GM18499 (cell line): ENCODE data around the gene PIP4K2C.
"Not testable (repeated sequence)": the region's sequence is repeated elsewhere in the genome, so short reads cannot be mapped to it uniquely, and the experiment has no call there.

Source experiments
- ATAC-seq: cut with Tn5 transposase; IDR thresholded peaks from one replicate; pipeline ENCODE4 v1.9.1; 2021; ENCODE audit warnings: moderate number of reproducible peaks; ENCODE audit not compliant: insufficient read depth, unreplicated experiment

The PIP4K2C gene

GRCh38 chr12:57630891-57631433 is 40.0 kb downstream of the PIP4K2C start:
- ATAC-seq = no peak

DNA sequence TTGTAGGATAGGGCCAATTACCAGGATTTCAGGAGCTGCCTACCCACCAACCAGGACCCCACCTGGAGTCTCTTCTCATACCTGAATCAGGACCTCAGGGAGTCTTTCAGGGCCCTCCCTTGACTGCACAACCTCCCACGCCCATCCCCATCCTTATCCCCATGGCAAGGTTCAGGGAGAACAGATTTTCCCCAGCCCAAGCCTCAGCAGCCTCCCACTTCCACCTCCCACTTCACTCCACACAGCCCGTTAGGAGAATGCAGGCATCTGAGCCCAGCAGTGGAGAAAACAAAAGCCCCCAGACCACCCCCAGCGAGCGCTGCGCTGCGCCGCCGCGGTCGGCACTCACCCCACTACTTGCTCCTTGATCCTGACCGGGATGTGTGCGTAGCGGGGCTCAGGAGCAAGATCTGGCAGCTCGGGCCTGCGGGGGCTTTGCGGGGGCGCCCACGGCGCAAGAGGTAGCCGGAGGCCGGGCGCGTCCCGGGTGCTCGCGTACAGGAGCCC is 40.6 kb downstream of the PIP4K2C start:
- ATAC-seq = no peak

- ATAC-seq = no peak
Observed at GRCh38 chr12:57632073-57632957, 41.3 kb downstream of the PIP4K2C start.

GRCh38 chr12:57632958-57633840 is 42.2 kb downstream of the PIP4K2C start, which contains the start of gene B4GALNT1:
TSS of gene B4GALNT1 (minus strand) at chr12:57633201. CDS start at chr12:57632132, 1,069 bp downstream.
- ATAC-seq = no peak

GRCh38 chr12:57636731-57637130 is 45.7 kb downstream of the PIP4K2C start:
- ATAC-seq = not testable (repeated sequence)

- no peak for ATAC-seq
Observed at GRCh38 chr12:57637364-57637763, 46.4 kb downstream of the PIP4K2C start.

- no peak for ATAC-seq
Observed at GRCh38 chr12:57638096-57638495, 47.1 kb downstream of the PIP4K2C start.

DNA sequence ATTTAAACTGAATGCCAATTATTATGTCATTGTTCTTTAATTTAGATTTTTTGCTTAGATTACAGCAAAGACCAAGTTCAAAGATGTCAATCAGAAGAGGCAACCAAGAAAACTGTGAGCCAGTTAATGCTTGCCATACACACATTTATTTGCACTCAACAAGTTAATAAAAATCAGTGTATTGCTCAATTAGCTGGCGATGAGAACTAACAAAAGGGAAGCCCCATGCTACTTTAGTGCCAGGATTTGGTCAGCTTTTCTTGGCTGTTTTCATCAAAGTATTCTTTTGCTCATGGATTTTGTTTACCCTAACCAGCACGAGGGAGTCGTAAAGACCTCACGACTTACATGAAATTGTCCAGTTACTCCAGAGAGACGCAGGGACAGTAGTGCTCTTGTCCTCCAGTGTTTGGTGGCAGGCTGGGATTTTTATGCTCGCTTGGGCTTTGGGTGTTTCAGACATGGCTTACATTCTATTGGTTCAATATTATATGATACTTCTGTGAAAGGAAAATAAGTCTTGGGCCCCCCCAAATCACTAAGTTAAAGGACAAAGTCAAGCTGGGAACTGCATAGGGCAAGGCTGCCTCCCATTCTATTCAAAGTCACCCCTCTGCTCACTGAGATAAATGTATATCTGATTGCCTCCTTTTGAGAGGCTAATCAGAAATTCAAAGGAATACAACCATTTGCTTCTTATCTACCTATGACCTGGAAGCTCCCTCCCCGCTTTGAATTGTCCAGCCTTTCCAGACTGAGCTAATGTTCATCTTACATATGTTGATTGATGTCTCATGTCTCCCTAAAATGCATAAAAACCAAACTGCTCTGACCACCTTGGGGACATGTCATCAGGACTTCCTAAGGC is 49.4 kb downstream of the PIP4K2C start:
- no peak for ATAC-seq

DNA sequence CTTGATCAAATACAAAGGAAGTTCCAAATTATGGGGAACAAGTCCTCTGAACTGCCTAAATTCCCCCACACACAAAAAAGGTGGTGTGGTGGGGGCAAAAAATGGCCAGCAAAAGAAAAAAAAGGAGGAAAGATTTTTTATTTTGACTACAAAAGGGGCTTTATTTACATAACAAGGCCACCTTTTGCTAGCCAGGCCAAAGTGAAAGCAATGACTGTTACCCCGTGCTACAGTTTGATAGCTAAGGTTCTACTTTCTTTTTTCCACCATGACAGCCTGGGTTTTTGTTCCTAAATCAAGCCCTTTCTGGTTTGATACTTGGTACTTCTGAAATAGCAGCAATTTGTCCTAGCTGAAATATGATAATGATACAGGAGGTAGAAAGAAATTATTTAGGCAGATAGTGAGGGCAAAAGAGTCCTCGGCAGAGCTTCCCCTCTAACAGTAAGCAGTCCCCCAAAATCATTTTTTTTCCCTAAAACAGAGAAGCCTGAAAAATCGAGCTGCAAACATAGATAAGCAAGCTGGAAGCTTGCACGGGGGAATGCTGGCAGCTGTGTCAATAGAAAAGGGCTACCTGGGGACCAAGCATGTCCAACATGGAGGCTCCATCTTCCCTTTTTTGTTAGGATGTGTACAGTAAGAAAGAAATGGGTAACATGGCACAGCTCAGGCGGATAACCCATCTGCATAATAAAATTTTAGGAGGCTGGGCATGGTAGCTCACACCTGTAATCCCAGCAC is 50.9 kb downstream of the PIP4K2C start:
- no peak for ATAC-seq

DNA sequence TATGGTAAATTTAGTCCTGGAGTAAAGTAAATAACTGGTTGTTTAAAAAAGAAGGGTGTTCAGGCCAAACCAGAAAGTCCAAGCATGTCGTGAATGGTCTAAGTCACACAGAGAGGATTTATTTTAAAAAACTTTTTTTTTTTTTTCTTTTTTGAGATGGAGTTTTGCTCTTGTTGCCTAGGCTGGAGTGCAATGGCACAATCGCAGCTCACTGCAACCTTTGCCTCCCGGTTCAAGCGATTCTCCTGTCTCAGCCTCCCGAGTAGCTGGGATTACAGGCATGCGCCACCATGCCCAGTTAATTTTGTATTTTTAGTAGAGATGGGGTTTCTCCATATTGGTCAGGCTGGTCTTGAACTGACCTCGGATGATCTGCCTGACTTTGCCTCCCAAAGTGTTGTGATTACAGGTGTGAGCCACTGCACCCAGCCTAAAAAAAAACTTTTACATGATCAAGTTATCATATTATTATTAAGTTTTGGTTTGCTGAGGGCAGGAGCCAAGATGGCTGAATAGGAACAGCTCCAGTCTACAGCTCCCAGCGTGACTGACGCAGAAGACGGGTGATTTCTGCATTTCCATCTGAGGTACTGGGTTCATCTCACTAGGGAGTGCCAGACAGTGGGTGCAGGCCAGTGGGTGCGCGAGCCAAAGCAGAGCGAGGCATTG is 55.1 kb downstream of the PIP4K2C start:
- ATAC-seq = not testable (repeated sequence)

DNA sequence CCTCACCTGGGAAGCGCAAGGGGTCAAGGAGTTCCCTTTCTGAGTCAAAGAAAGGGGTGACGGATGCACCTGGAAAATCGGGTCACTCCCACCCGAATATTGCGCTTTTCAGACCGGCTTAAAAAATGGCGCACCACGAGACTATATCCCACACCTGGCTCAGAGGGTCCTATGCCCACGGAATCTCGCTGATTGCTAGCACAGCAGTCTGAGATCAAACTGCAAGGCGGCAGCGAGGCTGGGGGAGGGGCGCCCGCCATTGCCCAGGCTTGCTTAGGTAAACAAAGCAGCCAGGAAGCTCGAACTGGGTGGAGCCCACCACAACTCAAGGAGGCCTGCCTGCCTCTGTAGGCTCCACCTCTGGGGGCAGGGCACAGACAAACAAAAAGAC is 55.7 kb downstream of the PIP4K2C start:
- ATAC-seq = not testable (repeated sequence)
